Right lobe of liver (tissue), 4 donors: ENCODE measurements around the gene FGF22.

Experiments
- CTCF ChIP-seq, 4 donors: fragments of 200-600 bp in 3 of 4; fragments of 450-650 bp in 1 of 4; IDR thresholded peaks; one replicate each; pipeline versions ENCODE4 v1.5.1 to v1.8.0; 2016 to 2022; ENCODE audit warnings: antibody characterized with exemption in 4 of 4, mild to moderate bottlenecking in 2 of 4
- POLR2A ChIP-seq: fragments of 450-650 bp; IDR thresholded peaks from one replicate; pipeline ENCODE4 v1.6.1; 2017; ENCODE audit warnings: antibody characterized with exemption, mild to moderate bottlenecking
- donor health status: DM: no; HTN: no; CAD: no.
- donor health status: DM: no; HTN: no; CAD: no.
- donor health status: DM: no; HTN: yes; CAD: no.

GRCh38 chr19:676339-677105 is 36.8 kb downstream of the FGF22 start, which contains the start of gene FSTL3:
- TF ChIP-seq POLR2A = peak; percentile 15
- TF ChIP-seq CTCF (IDR thresholded peaks at IDR 0.05) = no peak
